Neural cell (in vitro differentiated cells): Measurements from ENCODE around the gene FMN2. TPM values are rescaled to one million over a fixed set of nuclear protein-coding genes. Genes with fewer than 3 reads are reported as not detected.

Source experiments
- H2AFZ ChIP-seq: fragments of 200-600, 300-800 bp; sonication (generic), shearing (Covaris generic); 2 replicates; pipeline ENCODE4 v1.6.0; 2014; ENCODE audit warnings: low read depth, mild to moderate bottlenecking, antibody characterized with exemption, low read length, moderate library complexity
- H3F3A ChIP-seq: fragments of 200-600 bp; shearing (Covaris generic); 2 replicates; pipeline ENCODE4 v1.6.1; 2016; ENCODE audit warnings: mild to moderate bottlenecking, moderate library complexity, mixed read lengths, antibody characterized with exemption, low read length; ENCODE audit not compliant: insufficient read depth, poor library complexity, severe bottlenecking
- H3K27ac ChIP-seq: fragments of 200-600, 300-800 bp; sonication (generic), shearing (Covaris generic); 2 replicates; pipeline ENCODE4 v1.5.1; 2014; ENCODE audit warnings: mild to moderate bottlenecking, low read length, moderate library complexity
- H3K27me3 ChIP-seq: fragments of 300-800, 200-600 bp; sonication (generic), shearing (Covaris generic); 2 replicates; pipeline ENCODE4 v1.6.0; 2014; ENCODE audit warnings: mild to moderate bottlenecking, low read depth, low read length, moderate library complexity; ENCODE audit not compliant: insufficient read depth
- H3K36me3 ChIP-seq: fragments of 300-800, 200-600 bp; sonication (generic), shearing (Covaris generic); 2 replicates; pipeline ENCODE4 v1.5.1; 2014; ENCODE audit warnings: mild to moderate bottlenecking, antibody characterized with exemption, low read length, moderate library complexity; ENCODE audit not compliant: insufficient read depth
- H3K4me2 ChIP-seq: fragments of 300-800, 200-600 bp; sonication (generic), shearing (Covaris generic); 2 replicates; pipeline ENCODE4 v1.6.0; 2014; ENCODE audit warnings: mild to moderate bottlenecking, low read length
- H3K4me3 ChIP-seq: fragments of 300-800, 200-600 bp; sonication (generic), shearing (Covaris generic); 2 replicates; pipeline ENCODE4 v1.5.1; 2014; ENCODE audit warnings: mild to moderate bottlenecking, low read length, moderate library complexity
- H3K79me2 ChIP-seq: fragments of 200-600 bp; shearing (Covaris generic); replicated peaks from 2 replicates; pipeline ENCODE4 v1.6.0; 2014; ENCODE audit warnings: mild to moderate bottlenecking, low read length, moderate library complexity; ENCODE audit not compliant: insufficient read depth
- H3K9ac ChIP-seq: fragments of 300-800, 200-600 bp; sonication (generic), shearing (Covaris generic); 2 replicates; pipeline ENCODE4 v1.6.1; 2016; ENCODE audit warnings: mild to moderate bottlenecking, low read length, mixed read lengths
- H3K9me2 ChIP-seq: fragments of 200-600 bp; shearing (Covaris generic); 2 replicates; pipeline ENCODE4 v1.6.1; 2016; ENCODE audit warnings: mild to moderate bottlenecking, low read length, mixed read lengths; ENCODE audit not compliant: insufficient read depth
- H3K9me3 ChIP-seq: fragments of 200-600, 300-800 bp; sonication (generic), shearing (Covaris generic); 2 replicates; pipeline ENCODE4 v1.6.1; 2016; ENCODE audit warnings: mild to moderate bottlenecking, mixed run types, low read length, moderate library complexity, mixed read lengths
- H4K20me1 ChIP-seq: fragments of 200-600 bp; shearing (Covaris generic); 2 replicates; pipeline ENCODE4 v1.6.1; 2016; ENCODE audit warnings: mild to moderate bottlenecking, mixed run types; ENCODE audit not compliant: insufficient read depth
- CTCF ChIP-seq: fragments of 450-650 bp; IDR thresholded peaks from 2 replicates; pipeline ENCODE4 v1.5.1; 2014; ENCODE audit warnings: antibody characterized with exemption, mild to moderate bottlenecking, moderate library complexity; ENCODE audit not compliant: poor library complexity, severe bottlenecking
- EP300 ChIP-seq: fragments of 450-650 bp; conservative IDR thresholded peaks from 2 replicates; pipeline ENCODE4 v1.6.1; 2014; ENCODE audit warnings: antibody characterized with exemption, mild to moderate bottlenecking, moderate library complexity; ENCODE audit not compliant: poor library complexity, severe bottlenecking
- EZH2 ChIP-seq: fragments of 200-600, 300-800 bp; shearing (Covaris generic), sonication (generic); IDR thresholded peaks from 2 replicates; pipeline ENCODE4 v1.6.1; 2014; ENCODE audit warnings: antibody characterized with exemption, low read length, borderline replicate concordance, mild to moderate bottlenecking; ENCODE audit not compliant: insufficient read depth, poor library complexity, severe bottlenecking
- MXI1 ChIP-seq: fragments of 450-650 bp; conservative IDR thresholded peaks from 2 replicates; pipeline ENCODE4 v1.6.1; 2014; ENCODE audit warnings: antibody characterized with exemption, mild to moderate bottlenecking; ENCODE audit not compliant: poor library complexity, severe bottlenecking
- POLR2AphosphoS5 ChIP-seq: IDR thresholded peaks from 2 replicates; pipeline ENCODE4 v1.6.1; 2012
- RAD21 ChIP-seq: fragments of 450-650 bp; conservative IDR thresholded peaks from 2 replicates; pipeline ENCODE4 v1.6.1; 2014; ENCODE audit warnings: antibody characterized with exemption, mild to moderate bottlenecking, moderate library complexity
- SMC3 ChIP-seq: fragments of 450-650 bp; conservative IDR thresholded peaks from 2 replicates; pipeline ENCODE4 v1.6.1; 2014; ENCODE audit warnings: antibody characterized with exemption, mild to moderate bottlenecking, moderate library complexity; ENCODE audit not compliant: poor library complexity
- TAF1 ChIP-seq: IDR thresholded peaks from 2 replicates; pipeline ENCODE4 v1.6.1; 2012; ENCODE audit warnings: low read depth
- polyA plus RNA-seq: library from polyadenylated mRNA; depleted of rRNA; stranded (reverse); fragments of >200 nt; gene quantifications from 2 replicates; pipeline ENCODE4 v1.2.3, GENCODE V29; 2014
- TF ChIP-seq, protein P1 (sequence below): IDR thresholded peaks from 2 replicates; pipeline ENCODE4 v1.6.1; 2012; ENCODE audit warnings: borderline replicate concordance

The FMN2 gene
- polyA plus RNA-seq, 1 donor from 2014 or later = 23.9 TPM

- no peak overlapping the region for H3K4me3 ChIP-seq
- no peaks in the 10 kb centered on the region for H3K9me3 ChIP-seq
- H3K36me3 ChIP-seq = no peaks in the 10 kb centered on the region
- H3K27me3 ChIP-seq = no peaks in the 10 kb centered on the region
- no peak for TF ChIP-seq SMC3
- no peak overlapping the region for H2AFZ ChIP-seq
- no peak overlapping the region for H3K4me2 ChIP-seq
- H3K9me2 ChIP-seq = no peaks in the 10 kb centered on the region
- no peaks in the 10 kb centered on the region for H3F3A ChIP-seq
- no peaks in the 10 kb centered on the region for H4K20me1 ChIP-seq
- H3K27ac ChIP-seq = no peak overlapping the region
- H3K9ac ChIP-seq = no peak overlapping the region
- no peaks in the 10 kb centered on the region for H3K79me2 ChIP-seq
These were observed 363.6 kb downstream of the FMN2 start for GRCh38 chr1:240455228-240455821.

- no peak overlapping the region for H2AFZ ChIP-seq
- H4K20me1 ChIP-seq = no peaks in the 10 kb centered on the region
- H3K9me2 ChIP-seq = no peaks in the 10 kb centered on the region
- H3K4me2 ChIP-seq = no peak overlapping the region
- no peak overlapping the region for H3K27ac ChIP-seq
- H3K79me2 ChIP-seq = no peaks in the 10 kb centered on the region
- H3K4me3 ChIP-seq = no peak overlapping the region
- no peaks in the 10 kb centered on the region for H3K9me3 ChIP-seq
- no peaks in the 10 kb centered on the region for H3K36me3 ChIP-seq
- no peaks in the 10 kb centered on the region for H3F3A ChIP-seq
- H3K9ac ChIP-seq = no peak overlapping the region
- TF ChIP-seq EP300 = no peak
- no peak for TF ChIP-seq RAD21
- no peak for TF ChIP-seq MXI1
- no peak for TF ChIP-seq CTCF
- TF ChIP-seq SMC3 = no peak
- TF ChIP-seq, protein P1, sequence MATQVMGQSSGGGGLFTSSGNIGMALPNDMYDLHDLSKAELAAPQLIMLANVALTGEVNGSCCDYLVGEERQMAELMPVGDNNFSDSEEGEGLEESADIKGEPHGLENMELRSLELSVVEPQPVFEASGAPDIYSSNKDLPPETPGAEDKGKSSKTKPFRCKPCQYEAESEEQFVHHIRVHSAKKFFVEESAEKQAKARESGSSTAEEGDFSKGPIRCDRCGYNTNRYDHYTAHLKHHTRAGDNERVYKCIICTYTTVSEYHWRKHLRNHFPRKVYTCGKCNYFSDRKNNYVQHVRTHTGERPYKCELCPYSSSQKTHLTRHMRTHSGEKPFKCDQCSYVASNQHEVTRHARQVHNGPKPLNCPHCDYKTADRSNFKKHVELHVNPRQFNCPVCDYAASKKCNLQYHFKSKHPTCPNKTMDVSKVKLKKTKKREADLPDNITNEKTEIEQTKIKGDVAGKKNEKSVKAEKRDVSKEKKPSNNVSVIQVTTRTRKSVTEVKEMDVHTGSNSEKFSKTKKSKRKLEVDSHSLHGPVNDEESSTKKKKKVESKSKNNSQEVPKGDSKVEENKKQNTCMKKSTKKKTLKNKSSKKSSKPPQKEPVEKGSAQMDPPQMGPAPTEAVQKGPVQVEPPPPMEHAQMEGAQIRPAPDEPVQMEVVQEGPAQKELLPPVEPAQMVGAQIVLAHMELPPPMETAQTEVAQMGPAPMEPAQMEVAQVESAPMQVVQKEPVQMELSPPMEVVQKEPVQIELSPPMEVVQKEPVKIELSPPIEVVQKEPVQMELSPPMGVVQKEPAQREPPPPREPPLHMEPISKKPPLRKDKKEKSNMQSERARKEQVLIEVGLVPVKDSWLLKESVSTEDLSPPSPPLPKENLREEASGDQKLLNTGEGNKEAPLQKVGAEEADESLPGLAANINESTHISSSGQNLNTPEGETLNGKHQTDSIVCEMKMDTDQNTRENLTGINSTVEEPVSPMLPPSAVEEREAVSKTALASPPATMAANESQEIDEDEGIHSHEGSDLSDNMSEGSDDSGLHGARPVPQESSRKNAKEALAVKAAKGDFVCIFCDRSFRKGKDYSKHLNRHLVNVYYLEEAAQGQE = no peak
- no peak for TF ChIP-seq TAF1
- TF ChIP-seq EZH2 = no peak
- no peak for TF ChIP-seq POLR2AphosphoS5
- no peaks in the 10 kb centered on the region for H3K27me3 ChIP-seq
These were observed 365.5 kb downstream of the FMN2 start for GRCh38 chr1:240457203-240457602.

DNA sequence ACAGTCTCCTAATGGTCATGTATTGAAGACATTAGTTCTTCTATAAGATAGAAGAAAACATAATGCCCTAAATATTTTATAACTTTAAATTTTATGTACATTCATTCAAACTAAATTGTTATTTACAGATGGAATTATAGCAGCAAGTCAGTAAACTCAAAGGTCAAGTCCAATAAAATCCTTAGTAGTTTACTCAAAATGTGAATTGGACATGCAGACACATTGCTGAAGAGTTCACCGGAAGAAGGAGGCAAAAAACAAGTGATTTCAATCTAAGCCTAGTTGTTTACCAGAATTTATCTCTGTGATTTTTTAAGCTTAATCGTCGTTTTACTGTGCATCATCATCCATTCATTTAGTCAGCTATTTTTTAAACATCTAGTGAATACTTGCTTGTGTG lies 370.6 kb downstream of the FMN2 start:
- Histone ChIP-seq H3K9me2 (no peaks in the 10 kb centered on the region), H3K4me2 (no peak overlapping the region), H3K9ac (no peak overlapping the region), H3K79me2 (no peaks in the 10 kb centered on the region), H3K27ac (no peak overlapping the region), H4K20me1 (no peaks in the 10 kb centered on the region), H3F3A (no peaks in the 10 kb centered on the region), H3K4me3 (no peak overlapping the region), H3K27me3 (no peaks in the 10 kb centered on the region), H3K36me3 (no peaks in the 10 kb centered on the region), H2AFZ (no peak overlapping the region), H3K9me3 (no peaks in the 10 kb centered on the region)
- TF ChIP-seq RAD21 (no peak), TAF1 (no peak), MXI1 (no peak), EP300 (no peak)
